ENCODE results near the gene KMT2E.

Gene KMT2E

DNA sequence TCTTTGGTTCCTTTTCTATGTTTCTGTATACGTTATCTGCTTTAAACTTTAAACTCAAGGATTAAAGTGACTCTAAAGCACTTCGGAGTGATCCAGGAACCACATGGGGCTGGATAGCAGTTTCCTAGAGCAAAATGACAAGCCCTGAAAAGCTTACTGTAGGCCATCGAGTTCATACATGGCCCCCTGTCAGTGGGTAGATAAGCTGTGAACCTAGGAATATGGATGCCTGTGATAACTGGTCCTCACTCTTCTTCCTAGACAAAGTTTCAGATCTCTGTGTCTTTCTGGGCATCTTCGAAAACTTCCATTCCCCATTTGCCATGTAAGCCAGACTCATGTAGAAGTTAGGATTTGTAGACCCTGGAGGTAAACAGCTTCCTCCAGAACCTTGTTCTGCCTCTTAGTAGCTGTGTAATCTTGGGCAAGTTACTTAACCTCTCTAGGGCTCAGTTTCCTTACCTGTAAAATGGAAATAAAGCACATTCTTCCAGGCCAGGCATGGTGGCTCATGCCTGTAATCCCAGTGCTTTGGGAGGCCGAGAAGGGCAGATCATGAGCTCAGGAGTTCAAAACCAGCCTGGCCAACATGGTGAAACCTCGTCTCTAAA lies 49.3 kb upstream of the KMT2E start:
- ATAC-seq, result no peak
- TF ChIP-seq SNAI2 (CRISPR knock-in tag; IDR thresholded peaks at IDR 0.05) (no peak), TCF4 (CRISPR knock-in tag; IDR thresholded peaks at IDR 0.05; ENCODE audit: borderline replicate concordance) (no peak), TOX (CRISPR knock-in tag; IDR thresholded peaks at IDR 0.05; ENCODE audit: borderline replicate concordance) (no peak), ESRRG (CRISPR knock-in tag; IDR thresholded peaks at IDR 0.05) (no peak), PPARA (CRISPR knock-in tag; IDR thresholded peaks at IDR 0.05; ENCODE audit: borderline replicate concordance) (no peak)

- TF ChIP-seq ARNTL (CRISPR knock-in tag; IDR thresholded peaks at IDR 0.05; ENCODE audit: borderline replicate concordance, low read depth), result no peak
- no peak for TF ChIP-seq ZNF70 (CRISPR knock-in tag; IDR thresholded peaks at IDR 0.05)
- no peak for TF ChIP-seq OSR1 (CRISPR knock-in tag; IDR thresholded peaks at IDR 0.05)
- TF ChIP-seq SNAI2 (CRISPR knock-in tag; IDR thresholded peaks at IDR 0.05), result no peak
- TF ChIP-seq CSDC2 (CRISPR knock-in tag; IDR thresholded peaks at IDR 0.05), result no peak
- no peak for TF ChIP-seq TSHZ2 (CRISPR knock-in tag; IDR thresholded peaks at IDR 0.05)
- TF ChIP-seq, protein P1, sequence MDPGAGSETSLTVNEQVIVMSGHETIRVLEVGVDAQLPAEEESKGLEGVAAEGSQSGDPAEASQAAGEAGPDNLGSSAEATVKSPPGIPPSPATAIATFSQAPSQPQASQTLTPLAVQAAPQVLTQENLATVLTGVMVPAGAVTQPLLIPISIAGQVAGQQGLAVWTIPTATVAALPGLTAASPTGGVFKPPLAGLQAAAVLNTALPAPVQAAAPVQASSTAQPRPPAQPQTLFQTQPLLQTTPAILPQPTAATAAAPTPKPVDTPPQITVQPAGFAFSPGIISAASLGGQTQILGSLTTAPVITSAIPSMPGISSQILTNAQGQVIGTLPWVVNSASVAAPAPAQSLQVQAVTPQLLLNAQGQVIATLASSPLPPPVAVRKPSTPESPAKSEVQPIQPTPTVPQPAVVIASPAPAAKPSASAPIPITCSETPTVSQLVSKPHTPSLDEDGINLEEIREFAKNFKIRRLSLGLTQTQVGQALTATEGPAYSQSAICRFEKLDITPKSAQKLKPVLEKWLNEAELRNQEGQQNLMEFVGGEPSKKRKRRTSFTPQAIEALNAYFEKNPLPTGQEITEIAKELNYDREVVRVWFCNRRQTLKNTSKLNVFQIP (CRISPR knock-in tag; IDR thresholded peaks at IDR 0.05; ENCODE audit: borderline replicate concordance, low read depth), result no peak
- TF ChIP-seq ZFP30 (CRISPR knock-in tag; IDR thresholded peaks at IDR 0.05), result no peak
- no peak for TF ChIP-seq ZNF8 (CRISPR knock-in tag; IDR thresholded peaks at IDR 0.05)
- TF ChIP-seq, protein P2, sequence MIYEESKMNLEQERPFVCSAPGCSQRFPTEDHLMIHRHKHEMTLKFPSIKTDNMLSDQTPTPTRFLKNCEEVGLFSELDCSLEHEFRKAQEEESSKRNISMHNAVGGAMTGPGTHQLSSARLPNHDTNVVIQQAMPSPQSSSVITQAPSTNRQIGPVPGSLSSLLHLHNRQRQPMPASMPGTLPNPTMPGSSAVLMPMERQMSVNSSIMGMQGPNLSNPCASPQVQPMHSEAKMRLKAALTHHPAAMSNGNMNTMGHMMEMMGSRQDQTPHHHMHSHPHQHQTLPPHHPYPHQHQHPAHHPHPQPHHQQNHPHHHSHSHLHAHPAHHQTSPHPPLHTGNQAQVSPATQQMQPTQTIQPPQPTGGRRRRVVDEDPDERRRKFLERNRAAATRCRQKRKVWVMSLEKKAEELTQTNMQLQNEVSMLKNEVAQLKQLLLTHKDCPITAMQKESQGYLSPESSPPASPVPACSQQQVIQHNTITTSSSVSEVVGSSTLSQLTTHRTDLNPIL (CRISPR knock-in tag; IDR thresholded peaks at IDR 0.05; ENCODE audit: low read depth), result no peak
- TF ChIP-seq PATZ1 (CRISPR knock-in tag; IDR thresholded peaks at IDR 0.05; ENCODE audit: borderline replicate concordance), result no peak
- TF ChIP-seq ESRRG (CRISPR knock-in tag; IDR thresholded peaks at IDR 0.05), result no peak
- no peak for TF ChIP-seq ZFP3 (CRISPR knock-in tag; IDR thresholded peaks at IDR 0.05)
- no peak for TF ChIP-seq PPARA (CRISPR knock-in tag; IDR thresholded peaks at IDR 0.05; ENCODE audit: borderline replicate concordance)
- no peak for TF ChIP-seq GLIS3 (CRISPR knock-in tag; IDR thresholded peaks at IDR 0.05)
- TF ChIP-seq TCF4 (CRISPR knock-in tag; IDR thresholded peaks at IDR 0.05; ENCODE audit: borderline replicate concordance), result no peak
- TF ChIP-seq BACH2 (CRISPR knock-in tag; IDR thresholded peaks at IDR 0.05; ENCODE audit: borderline replicate concordance), result no peak
- ATAC-seq, result no peak
Measured at GRCh38 chr7:104966022-104966421, 48.0 kb upstream of the KMT2E start.

DNA sequence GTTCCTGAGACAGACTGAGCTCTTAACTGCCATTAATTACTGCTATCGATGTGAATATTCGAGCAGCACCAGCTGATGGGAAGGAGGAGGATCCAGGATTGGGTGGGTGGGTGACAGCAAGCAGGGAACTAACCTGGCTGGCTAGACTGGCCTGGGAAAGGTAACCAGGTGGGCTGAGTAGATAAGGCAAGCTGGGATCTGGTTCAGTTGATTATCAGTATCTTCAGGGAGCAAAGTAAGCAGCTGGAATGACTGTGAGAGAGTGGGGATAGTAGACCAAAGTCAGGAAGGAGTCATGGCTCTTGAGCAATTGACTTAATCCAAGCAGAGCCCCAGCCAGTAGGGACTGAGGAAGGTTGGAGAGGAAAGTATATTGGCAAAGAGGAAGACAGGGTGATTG lies 46.9 kb upstream of the KMT2E start:
- ATAC-seq, result no peak

More for the DNA sequence above, 46.9 kb upstream of the KMT2E start:
- no peak for TF ChIP-seq TCF4 (CRISPR knock-in tag; IDR thresholded peaks at IDR 0.05; ENCODE audit: borderline replicate concordance)
- TF ChIP-seq PATZ1 (CRISPR knock-in tag; IDR thresholded peaks at IDR 0.05; ENCODE audit: borderline replicate concordance), result no peak
- TF ChIP-seq TOX (CRISPR knock-in tag; IDR thresholded peaks at IDR 0.05; ENCODE audit: borderline replicate concordance), result no peak
- TF ChIP-seq ISL1 (CRISPR knock-in tag; IDR thresholded peaks at IDR 0.05), result no peak
- TF ChIP-seq ZC3H10 (CRISPR knock-in tag; IDR thresholded peaks at IDR 0.05), result no peak

Measured in SK-N-SH treated with all-trans-retinoic acid at 6 μM for 48 hours (cell line).